Measurements from ENCODE around the gene WNT9A. TPM values are rescaled to one million over a fixed set of nuclear protein-coding genes. Genes with fewer than 3 reads are reported as not detected.
A peak's percentile ranks its signal among the peaks of the same experiment; 100 is the strongest.

The WNT9A gene
- total and polyA plus RNA-seq, 3 experiments from 2014 or later, result 0.07 to 0.13 TPM; not detected in 1

DNA sequence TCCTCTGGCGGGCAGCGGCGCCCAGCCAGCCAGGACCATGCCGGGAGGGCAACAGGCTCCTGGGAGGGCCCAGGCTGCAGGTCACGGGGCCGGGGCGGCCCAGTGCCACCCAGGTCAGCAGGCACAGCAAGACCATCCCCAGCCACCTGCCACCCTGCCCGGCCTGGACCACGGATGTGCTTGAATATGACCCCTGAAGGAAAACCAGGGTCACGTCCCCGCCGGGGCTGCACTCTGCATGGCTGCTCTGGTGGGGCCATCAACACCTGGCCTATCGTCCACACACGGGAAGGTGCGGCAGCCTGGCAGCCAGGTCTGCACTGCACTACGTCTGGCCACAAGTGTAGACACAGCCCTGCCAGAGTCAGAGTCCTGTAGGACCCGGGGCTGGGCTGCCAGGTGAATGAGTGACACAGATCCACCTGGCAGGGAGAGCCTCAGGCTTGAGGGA, 6.9 kb downstream of the WNT9A start:
- no peaks in the 10 kb centered on the region for H3K36me3 Mint-ChIP-seq
- Histone ChIP-seq H3K27me3 (ENCODE audit: insufficient read depth, low read length, poor library complexity, severe bottlenecking) (no peaks in the 10 kb centered on the region), H3K4me1 (ENCODE audit: insufficient read depth, low read length) (no peaks in the 10 kb centered on the region), H3K9me3 (ENCODE audit: low read length) (no peaks in the 10 kb centered on the region), H3K4me3 (ENCODE audit: low read length) (no peak overlapping the region), H3K36me3 (ENCODE audit: insufficient read depth, low read length) (no peaks in the 10 kb centered on the region), H3K27ac (ENCODE audit: low read depth, low read length) (no peak overlapping the region)
- H3K9me3 Mint-ChIP-seq, result no peaks in the 10 kb centered on the region
- CTCF ChIA-PET, result interaction anchor here (1.0 kb wide), 1 partner anchor 179 kb away, joined by 3 read pairs; no protein-coding TSS in a partner anchor
- POLR2A ChIA-PET, result no interaction called here
- H3K27me3 Mint-ChIP-seq, result peaks cover 4 to 11% of the 10 kb centered on the region in 2 donors
- peak in 1 of 5 donors; percentile 36 for DNase-seq
- H3K27ac Mint-ChIP-seq, result peak overlapping the region in 1 of 8 donors; percentile 29
- H3K4me1 Mint-ChIP-seq, result peaks cover 0 to 9% (median 0%) of the 10 kb centered on the region in 3 donors
- no peak overlapping the region for H3K4me3 Mint-ChIP-seq

DNA sequence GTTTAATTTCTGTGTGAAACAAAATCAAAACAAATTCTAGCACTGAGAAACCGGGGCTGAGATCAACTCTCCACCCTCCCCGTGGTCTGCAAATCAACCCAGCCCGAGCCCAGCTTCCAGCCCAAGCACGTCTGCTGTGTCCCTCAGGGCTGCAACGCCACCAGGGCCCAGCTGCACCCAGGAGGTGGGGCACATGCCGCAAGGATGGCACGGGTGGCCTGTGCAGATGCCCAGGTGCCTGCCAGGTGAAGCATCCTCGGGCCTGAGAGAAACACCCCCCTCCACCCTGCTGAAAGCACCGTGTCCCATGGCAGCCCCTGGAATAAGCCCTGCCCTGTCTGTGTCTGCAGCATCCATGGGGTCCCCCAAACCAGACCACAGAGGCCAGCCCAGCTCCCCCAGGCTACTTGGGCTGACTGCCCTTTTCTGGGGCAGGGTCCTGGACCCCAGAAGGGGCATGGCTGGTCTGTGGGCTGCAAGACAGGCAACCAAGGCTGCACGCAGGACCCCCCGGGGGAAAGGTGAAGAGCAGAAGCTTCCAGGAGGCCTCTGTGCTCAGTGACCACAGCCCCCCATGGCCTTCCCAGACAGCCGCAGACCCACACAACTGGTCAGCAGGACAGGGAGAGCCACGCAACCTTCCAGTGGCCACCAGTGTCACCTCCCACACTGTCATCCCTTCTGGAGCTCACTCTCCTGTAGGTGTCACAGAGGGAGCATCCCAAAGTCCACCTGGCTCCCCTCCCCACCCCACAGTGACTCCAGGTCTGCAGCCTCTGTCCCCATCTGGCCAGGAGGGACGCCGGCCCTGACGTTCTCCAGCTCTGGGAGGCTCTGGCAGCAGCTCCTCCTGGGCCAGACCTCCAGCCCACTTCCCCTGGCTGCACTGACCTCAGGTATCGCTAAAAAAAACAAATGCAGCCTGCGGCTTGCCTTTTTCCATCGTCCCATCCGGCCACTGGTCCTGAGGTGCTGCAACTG, 7.7 kb downstream of the WNT9A start:
- Mint-ChIP-seq H3K4me1 (peaks cover 0 to 16% (median 3%) of the 10 kb centered on the region in 3 donors), H3K36me3 (no peaks in the 10 kb centered on the region), H3K4me3 (no peak overlapping the region), H3K9me3 (no peaks in the 10 kb centered on the region), H3K27me3 (peaks cover 4 to 11% of the 10 kb centered on the region in 2 donors), H3K27ac (no peak overlapping the region)
- H3K36me3 ChIP-seq (ENCODE audit: insufficient read depth, low read length), result no peaks in the 10 kb centered on the region
- H3K27ac ChIP-seq (ENCODE audit: low read depth, low read length), result no peak overlapping the region
- no peaks in the 10 kb centered on the region for H3K9me3 ChIP-seq (ENCODE audit: low read length)
- DNase-seq, result peak in 1 of 5 donors; percentile 33
- POLR2A ChIA-PET, result no interaction called here
- H3K4me3 ChIP-seq (ENCODE audit: low read length), result no peak overlapping the region
- H3K4me1 ChIP-seq (ENCODE audit: insufficient read depth, low read length), result no peaks in the 10 kb centered on the region
- CTCF ChIA-PET, result interaction anchor here (1.0 kb wide), 1 partner anchor 178 kb away, joined by 3 read pairs; no protein-coding TSS in a partner anchor
- no peaks in the 10 kb centered on the region for H3K27me3 ChIP-seq (ENCODE audit: insufficient read depth, low read length, poor library complexity, severe bottlenecking)

DNA sequence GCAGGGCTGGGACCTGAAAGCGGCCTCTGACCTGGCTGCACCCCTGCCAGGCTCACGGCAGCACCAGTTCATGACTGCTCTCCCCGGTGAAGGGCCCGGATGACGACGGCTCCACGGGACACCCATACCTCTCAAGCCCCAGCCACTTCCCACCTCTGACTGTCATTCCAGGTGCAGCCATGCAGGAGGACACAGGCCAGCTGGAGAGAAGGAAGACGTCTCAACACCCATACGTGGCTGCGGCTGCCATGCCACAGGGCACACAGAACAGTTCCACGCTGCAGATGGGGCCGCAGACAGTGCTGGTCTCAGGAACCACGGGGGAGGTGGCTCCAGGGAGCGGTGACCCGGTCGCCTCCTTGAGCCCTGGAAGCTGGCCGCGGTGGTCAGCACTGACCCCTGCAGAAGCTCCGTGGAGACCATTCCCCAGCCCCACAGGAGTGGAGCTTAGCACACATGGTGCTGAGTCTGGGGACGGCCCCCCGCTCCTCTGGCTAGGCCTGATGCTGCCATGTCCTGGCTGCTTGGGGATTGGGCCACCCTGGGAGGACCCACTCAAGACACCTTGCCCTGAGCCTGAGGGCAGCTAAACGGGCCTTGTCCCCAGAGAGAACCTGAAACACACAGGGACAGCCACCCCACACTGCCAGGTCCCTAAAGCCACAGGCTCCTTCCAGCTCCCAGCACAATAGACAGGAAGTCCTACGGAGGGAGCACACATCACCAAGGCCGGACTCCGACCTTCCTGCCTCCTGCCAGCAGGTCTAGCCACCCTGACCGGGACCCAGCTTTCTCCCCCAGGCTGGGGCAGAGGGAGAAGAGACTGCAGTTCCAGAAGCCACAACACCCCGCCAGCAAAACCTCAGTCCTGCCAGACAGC, 8.6 kb downstream of the WNT9A start:
- peak in 1 of 5 donors; percentile 32 for DNase-seq
- Mint-ChIP-seq H3K36me3 (no peaks in the 10 kb centered on the region), H3K27me3 (peaks cover 4 to 10% of the 10 kb centered on the region in 2 donors), H3K9me3 (no peaks in the 10 kb centered on the region), H3K4me1 (peaks cover 3 to 24% (median 4%) of the 10 kb centered on the region in 3 donors), H3K27ac (no peak overlapping the region), H3K4me3 (no peak overlapping the region)
- Histone ChIP-seq H3K4me1 (ENCODE audit: insufficient read depth, low read length) (no peaks in the 10 kb centered on the region), H3K4me3 (ENCODE audit: low read length) (no peak overlapping the region), H3K27ac (ENCODE audit: low read depth, low read length) (no peak overlapping the region), H3K27me3 (ENCODE audit: insufficient read depth, low read length, poor library complexity, severe bottlenecking) (no peaks in the 10 kb centered on the region), H3K9me3 (ENCODE audit: low read length) (no peaks in the 10 kb centered on the region), H3K36me3 (ENCODE audit: insufficient read depth, low read length) (no peaks in the 10 kb centered on the region)
- CTCF ChIA-PET, result interaction anchor here (0.7 kb wide), 1 partner anchor 177 kb away, joined by 3 read pairs; no protein-coding TSS in a partner anchor
- POLR2A ChIA-PET, result no interaction called here

DNA sequence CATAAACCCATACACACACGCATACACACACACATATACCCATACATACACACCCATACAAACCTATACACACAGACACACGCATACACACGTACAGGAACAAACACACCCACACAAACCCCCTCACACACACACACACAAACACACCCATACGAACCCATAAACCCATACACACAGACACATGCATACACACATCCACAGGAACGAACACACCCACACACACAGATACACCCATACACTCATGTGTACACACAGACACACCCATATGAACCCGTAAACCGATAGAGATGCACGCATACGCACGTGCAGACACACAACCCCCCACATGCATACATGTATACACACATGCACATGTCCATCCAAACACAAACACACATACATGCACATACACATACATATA, 9.5 kb downstream of the WNT9A start:
- H3K27ac ChIP-seq (ENCODE audit: low read depth, low read length), result no peak overlapping the region
- H3K4me1 ChIP-seq (ENCODE audit: insufficient read depth, low read length), result no peaks in the 10 kb centered on the region
- H3K9me3 ChIP-seq (ENCODE audit: low read length), result no peaks in the 10 kb centered on the region
- no peak overlapping the region for H3K4me3 ChIP-seq (ENCODE audit: low read length)
- H3K27ac Mint-ChIP-seq, result peak overlapping the region in 1 of 8 donors; percentile 10
- peaks cover 0 to 5% of the 10 kb centered on the region in 2 donors for H3K27me3 Mint-ChIP-seq
- no peaks in the 10 kb centered on the region for H3K9me3 Mint-ChIP-seq
- H3K4me3 Mint-ChIP-seq, result no peak overlapping the region
- CTCF ChIA-PET, result no interaction called here
- no peaks in the 10 kb centered on the region for H3K36me3 ChIP-seq (ENCODE audit: insufficient read depth, low read length)
- no peaks in the 10 kb centered on the region for H3K36me3 Mint-ChIP-seq
- POLR2A ChIA-PET, result no interaction called here
- DNase-seq, result peak in 1 of 5 donors; percentile 11
- no peaks in the 10 kb centered on the region for H3K27me3 ChIP-seq (ENCODE audit: insufficient read depth, low read length, poor library complexity, severe bottlenecking)
- H3K4me1 Mint-ChIP-seq, result peaks cover 3 to 24% (median 4%) of the 10 kb centered on the region in 3 donors

DNA sequence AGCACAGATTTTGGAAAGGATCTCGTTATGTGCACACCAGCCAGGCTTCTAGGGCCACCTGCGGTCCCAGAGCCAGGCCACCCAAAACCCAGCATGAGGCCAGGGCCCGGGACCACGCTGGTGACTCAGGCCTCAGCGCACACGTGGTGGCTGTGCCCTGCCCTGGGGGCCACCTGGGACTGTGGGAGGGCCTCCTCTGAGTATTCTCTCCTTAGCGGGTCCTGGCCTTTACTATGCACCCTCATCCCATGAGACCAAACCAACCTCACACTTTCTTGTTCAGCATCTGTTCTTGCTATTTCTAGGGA, 9.9 kb downstream of the WNT9A start:
- no peak for DNase-seq
- POLR2A ChIA-PET, result no interaction called here
- Mint-ChIP-seq H3K27ac (no peak overlapping the region), H3K27me3 (peaks cover 0 to 3% of the 10 kb centered on the region in 2 donors), H3K4me1 (peaks cover 3 to 24% (median 4%) of the 10 kb centered on the region in 3 donors), H3K36me3 (no peaks in the 10 kb centered on the region), H3K9me3 (peaks cover 0 to 2% (median 0%) of the 10 kb centered on the region in 5 donors), H3K4me3 (no peak overlapping the region)
- Histone ChIP-seq H3K4me3 (ENCODE audit: low read length) (no peak overlapping the region), H3K27ac (ENCODE audit: low read depth, low read length) (no peak overlapping the region), H3K36me3 (ENCODE audit: insufficient read depth, low read length) (no peaks in the 10 kb centered on the region), H3K9me3 (ENCODE audit: low read length) (no peaks in the 10 kb centered on the region), H3K4me1 (ENCODE audit: insufficient read depth, low read length) (no peaks in the 10 kb centered on the region), H3K27me3 (ENCODE audit: insufficient read depth, low read length, poor library complexity, severe bottlenecking) (no peaks in the 10 kb centered on the region)
- CTCF ChIA-PET, result no interaction called here

DNA sequence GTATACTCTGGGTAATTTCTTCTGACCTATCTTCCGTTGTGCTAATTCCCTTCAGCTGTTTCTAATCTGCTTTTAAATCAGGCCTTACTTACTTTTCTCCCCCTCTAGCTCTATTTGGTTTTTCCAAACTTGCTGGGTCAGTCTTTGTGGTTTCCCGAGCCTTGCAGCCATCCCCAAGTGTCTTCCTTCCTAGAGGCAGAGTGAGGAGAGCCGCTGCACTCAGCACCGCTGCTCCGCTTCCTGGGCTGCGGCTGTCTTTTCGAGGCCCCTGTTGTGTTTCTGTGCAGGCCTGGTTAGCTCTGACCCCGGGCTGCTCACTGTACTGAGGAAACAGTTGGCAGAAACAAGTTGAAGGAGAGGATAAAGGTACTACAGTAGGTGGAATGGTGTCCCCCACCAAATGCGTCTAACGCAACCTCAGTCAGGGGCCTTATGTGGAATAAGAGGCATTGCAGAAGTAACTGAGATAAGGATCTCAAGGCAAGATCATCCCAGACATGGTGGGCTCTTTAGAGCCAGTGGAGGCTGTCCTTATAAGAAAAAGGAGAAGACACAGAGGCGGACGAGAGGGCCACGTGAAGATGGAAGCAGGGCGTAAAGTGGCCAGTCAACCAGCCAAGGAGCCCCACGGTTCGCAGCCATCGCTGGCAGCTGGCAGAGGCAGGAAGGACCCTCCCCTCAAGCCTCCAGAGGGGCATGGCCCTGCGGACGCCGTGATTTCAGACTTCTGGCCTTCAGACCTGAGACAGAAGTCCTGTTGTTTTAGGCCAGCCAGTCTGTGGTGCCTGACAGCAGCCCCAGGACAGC, 10.5 kb downstream of the WNT9A start:
- no peaks in the 10 kb centered on the region for H3K36me3 ChIP-seq (ENCODE audit: insufficient read depth, low read length)
- H3K4me1 ChIP-seq (ENCODE audit: insufficient read depth, low read length), result peaks cover 5% of the 10 kb centered on the region
- no peak overlapping the region for H3K27ac ChIP-seq (ENCODE audit: low read depth, low read length)
- H3K4me3 ChIP-seq (ENCODE audit: low read length), result no peak overlapping the region
- ChIA-PET CTCF (no interaction called here), POLR2A (no interaction called here)
- no peaks in the 10 kb centered on the region for H3K9me3 ChIP-seq (ENCODE audit: low read length)
- no peaks in the 10 kb centered on the region for H3K27me3 Mint-ChIP-seq
- no peaks in the 10 kb centered on the region for H3K27me3 ChIP-seq (ENCODE audit: insufficient read depth, low read length, poor library complexity, severe bottlenecking)
- DNase-seq, result peak in 1 of 5 donors; percentile 29
- H3K9me3 Mint-ChIP-seq, result peaks cover 0 to 2% (median 0%) of the 10 kb centered on the region in 5 donors
- H3K4me3 Mint-ChIP-seq, result peak overlapping the region in 1 of 7 donors; percentile 38
- peak overlapping the region in 2 of 8 donors; percentile 7 to 69 for H3K27ac Mint-ChIP-seq
- no peaks in the 10 kb centered on the region for H3K36me3 Mint-ChIP-seq
- H3K4me1 Mint-ChIP-seq, result peaks cover 3 to 28% (median 5%) of the 10 kb centered on the region in 3 donors

DNA sequence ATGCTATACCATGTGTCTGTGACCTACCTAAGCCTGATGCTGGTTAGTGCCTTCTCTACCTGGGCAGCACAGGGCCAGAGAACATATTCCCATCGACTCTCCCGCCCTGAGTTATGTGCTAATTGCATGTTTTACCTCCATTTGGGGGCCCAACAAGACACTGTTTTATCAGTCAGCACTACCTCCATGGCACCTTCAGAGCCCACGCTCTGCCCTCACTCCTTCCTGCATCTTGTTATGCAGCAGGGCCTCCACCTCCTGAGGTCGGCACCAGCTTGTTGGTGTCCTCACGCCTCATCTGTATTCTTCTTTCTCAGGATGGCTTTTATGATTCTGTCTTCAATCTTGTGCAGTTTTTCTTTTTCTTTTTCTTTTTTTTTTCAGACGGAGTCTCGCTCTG, 11.9 kb downstream of the WNT9A start:
- Mint-ChIP-seq H3K36me3 (no peaks in the 10 kb centered on the region), H3K9me3 (peaks cover 0 to 2% (median 0%) of the 10 kb centered on the region in 5 donors), H3K27me3 (no peaks in the 10 kb centered on the region), H3K27ac (peak overlapping the region in 1 of 8 donors; percentile 18), H3K4me3 (no peak overlapping the region), H3K4me1 (peaks cover 4 to 34% (median 11%) of the 10 kb centered on the region in 3 donors)
- CTCF ChIA-PET, result no interaction called here
- H3K27me3 ChIP-seq (ENCODE audit: insufficient read depth, low read length, poor library complexity, severe bottlenecking), result no peaks in the 10 kb centered on the region
- no peaks in the 10 kb centered on the region for H3K36me3 ChIP-seq (ENCODE audit: insufficient read depth, low read length)
- H3K9me3 ChIP-seq (ENCODE audit: low read length), result no peaks in the 10 kb centered on the region
- no peak overlapping the region for H3K27ac ChIP-seq (ENCODE audit: low read depth, low read length)
- peaks cover 11% of the 10 kb centered on the region for H3K4me1 ChIP-seq (ENCODE audit: insufficient read depth, low read length)
- peak in 1 of 5 donors; percentile 20 for DNase-seq
- POLR2A ChIA-PET, result no interaction called here
- H3K4me3 ChIP-seq (ENCODE audit: low read length), result no peak overlapping the region
